Activated CD4-positive, CD25-positive, alpha-beta regulatory T cell treated with anti-CD3 and anti-CD28 coated beads, Interleukin-2, amount 50 U/mL, for 16 hours (primary cell): ENCODE measurements around the gene CXCL16.

ENCODE experiments used
- DNase-seq: peaks from one replicate; pipeline ENCODE4 v3.0.0-alpha.2; 2020; ENCODE audit warnings: low read depth, low spot score

The CXCL16 gene

GRCh38 chr17:4750606-4751005 is 10.9 kb upstream of the CXCL16 start:
- no peak for DNase-seq

DNA sequence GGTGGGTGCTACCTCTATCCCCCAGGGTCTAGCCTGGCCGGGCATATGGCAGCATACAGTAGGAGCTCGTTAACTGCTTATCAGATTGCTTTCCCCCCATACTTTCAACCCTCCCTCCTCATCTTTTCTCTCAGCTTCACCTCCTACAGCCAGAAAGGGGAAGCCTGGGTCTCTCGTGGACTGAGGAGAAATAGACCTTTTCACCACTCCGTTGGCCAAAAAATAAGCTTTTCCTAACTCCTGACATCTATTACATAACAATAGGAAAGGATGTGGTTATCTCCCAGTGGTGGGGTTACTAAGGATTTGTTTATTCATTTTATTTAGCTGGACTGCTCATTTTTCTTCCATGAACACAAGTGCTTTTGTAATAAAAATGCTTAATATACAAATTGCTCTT is 9.0 kb upstream of the CXCL16 start:
- no peak for DNase-seq

DNA sequence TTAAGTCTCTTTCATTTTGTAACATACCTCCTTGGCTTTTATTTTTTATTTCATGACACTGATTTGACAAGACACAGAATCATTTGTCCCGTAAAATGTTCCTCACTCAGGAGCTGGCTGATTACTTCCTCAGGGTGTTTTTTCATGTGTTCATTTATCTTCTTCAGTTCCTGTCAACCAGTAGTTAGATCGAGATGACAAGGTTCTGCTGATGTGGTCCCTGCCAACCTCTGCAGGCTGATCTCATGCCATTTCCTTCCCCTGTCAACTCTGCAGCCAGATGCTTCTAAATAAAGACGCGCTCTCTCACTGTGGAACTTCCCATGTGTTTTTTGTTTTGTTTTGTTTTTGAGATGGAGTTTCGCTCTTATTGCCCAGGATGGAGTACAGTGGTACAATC is 8.1 kb upstream of the CXCL16 start:
- no peak for DNase-seq

GRCh38 chr17:4744999-4745969 is 5.6 kb upstream of the CXCL16 start:
- DNase-seq: no peak

DNA sequence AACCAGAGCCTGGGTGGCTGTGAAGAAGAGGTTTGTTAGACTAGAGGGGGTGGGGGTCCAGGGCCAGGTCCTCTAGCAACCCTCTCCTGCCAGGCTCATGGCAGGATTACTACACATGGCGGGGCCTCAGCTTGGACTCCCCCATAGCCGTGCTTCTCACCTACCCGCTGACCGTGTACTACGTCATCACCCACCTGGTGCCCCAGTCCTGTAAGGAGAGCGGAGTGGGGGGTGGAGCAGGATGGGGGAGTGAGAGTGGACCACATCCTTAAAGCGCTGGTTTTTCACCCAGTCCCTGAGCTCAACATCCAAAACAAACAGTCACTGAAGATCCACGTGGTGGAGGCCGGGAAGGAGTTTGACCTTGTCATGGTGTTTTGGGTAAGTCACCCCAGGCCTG is 4.2 kb upstream of the CXCL16 start:
- DNase-seq: no peak

DNA sequence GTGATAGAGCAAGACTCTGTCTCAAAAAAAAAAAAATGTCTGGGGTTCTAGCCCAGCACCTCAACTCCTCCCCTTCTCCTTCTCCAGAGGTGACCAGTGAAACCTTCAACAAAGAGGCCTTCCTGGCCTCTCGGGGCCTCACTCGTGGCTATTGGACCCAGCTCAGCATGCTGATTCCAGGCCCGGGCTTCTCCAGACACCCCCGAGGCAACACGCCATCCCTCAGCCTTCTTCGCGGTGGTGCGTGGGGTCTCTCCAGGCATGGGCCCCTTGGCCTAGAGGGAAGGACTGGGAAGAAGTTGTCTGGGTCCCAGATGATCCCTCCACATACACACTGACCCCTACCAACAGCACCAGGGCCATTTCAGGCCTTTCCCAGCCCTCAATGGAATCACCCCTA is 3.5 kb upstream of the CXCL16 start:
- DNase-seq: no peak

DNA sequence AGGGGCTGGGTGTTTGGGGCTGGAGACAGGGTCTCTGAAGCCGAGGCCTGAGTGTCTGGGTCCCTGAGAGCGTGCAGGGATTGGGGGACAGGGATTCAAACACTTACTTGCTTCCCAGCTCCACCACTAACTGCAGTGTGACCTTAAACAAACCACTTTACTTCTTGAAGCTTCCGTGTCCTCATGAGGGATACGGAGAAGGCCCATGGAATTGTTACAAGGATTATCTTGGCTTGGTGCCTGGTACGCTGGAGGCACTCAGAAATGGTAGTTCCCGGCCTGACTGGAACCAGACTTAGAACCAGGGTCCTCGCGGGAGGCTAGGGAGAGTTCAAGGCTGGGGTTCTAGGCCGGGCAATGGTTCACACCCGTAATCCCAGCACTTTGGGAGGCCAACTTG is 2.9 kb upstream of the CXCL16 start:
- DNase-seq: no peak

DNA sequence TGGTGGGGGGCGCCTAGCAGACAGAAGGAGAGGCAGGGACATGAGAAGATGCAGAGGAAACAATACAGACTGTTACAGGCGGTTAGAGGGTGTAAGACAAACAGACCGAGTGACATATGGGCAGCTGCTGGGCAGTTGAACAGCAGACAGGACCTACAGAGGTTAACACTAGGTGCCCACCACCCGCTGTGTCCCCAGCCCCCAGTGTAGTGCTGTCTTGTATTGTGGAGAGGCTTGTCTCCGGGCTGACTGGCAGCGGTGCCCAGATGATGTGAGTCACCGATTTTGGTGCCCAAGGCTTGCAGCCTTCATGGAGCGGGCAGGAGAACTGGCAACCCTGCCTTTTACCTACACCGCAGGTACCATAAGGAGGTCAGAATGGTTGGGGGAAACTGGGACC is 2.4 kb upstream of the CXCL16 start:
- DNase-seq: no peak

DNA sequence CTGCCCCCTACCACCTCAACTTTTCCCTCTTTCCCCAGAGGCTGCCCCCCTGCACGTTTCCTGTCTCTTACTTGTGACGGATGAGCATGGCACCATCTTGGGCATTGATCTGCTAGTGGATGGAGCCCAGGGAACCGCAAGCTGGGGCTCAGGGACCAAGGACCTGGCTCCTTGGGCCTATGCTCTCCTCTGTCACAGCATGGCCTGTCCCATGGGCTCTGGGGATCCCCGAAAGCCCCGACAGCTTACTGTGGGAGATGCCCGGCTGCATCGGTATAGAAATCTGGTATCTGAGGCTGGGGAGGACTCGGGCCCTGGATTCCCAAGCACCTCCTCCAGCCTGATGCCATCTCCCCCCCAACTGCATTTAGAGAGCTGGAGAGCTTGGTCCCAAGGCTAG is 1.8 kb upstream of the CXCL16 start:
- no peak for DNase-seq

DNA sequence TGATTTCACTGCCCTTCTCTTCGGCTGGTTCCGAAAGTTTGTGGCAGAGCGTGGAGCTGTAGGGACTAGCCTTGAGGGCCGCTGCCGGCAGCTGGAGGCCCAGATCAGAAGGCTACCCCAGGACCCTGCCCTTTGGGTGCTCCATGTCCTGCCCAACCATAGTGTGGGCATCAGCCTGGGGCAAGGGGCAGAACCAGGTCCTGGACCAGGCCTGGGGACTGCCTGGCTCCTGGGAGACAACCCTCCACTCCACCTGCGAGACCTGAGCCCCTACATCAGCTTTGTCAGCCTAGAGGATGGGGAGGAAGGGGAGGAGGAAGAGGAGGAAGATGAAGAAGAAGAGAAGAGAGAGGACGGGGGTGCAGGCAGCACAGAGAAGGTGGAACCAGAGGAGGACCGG is 856 bp upstream of the CXCL16 start:
- no peak for DNase-seq

GRCh38 chr17:4740025-4740351 is 260 bp upstream of the CXCL16 start:
- DNase-seq: no peak

DNA sequence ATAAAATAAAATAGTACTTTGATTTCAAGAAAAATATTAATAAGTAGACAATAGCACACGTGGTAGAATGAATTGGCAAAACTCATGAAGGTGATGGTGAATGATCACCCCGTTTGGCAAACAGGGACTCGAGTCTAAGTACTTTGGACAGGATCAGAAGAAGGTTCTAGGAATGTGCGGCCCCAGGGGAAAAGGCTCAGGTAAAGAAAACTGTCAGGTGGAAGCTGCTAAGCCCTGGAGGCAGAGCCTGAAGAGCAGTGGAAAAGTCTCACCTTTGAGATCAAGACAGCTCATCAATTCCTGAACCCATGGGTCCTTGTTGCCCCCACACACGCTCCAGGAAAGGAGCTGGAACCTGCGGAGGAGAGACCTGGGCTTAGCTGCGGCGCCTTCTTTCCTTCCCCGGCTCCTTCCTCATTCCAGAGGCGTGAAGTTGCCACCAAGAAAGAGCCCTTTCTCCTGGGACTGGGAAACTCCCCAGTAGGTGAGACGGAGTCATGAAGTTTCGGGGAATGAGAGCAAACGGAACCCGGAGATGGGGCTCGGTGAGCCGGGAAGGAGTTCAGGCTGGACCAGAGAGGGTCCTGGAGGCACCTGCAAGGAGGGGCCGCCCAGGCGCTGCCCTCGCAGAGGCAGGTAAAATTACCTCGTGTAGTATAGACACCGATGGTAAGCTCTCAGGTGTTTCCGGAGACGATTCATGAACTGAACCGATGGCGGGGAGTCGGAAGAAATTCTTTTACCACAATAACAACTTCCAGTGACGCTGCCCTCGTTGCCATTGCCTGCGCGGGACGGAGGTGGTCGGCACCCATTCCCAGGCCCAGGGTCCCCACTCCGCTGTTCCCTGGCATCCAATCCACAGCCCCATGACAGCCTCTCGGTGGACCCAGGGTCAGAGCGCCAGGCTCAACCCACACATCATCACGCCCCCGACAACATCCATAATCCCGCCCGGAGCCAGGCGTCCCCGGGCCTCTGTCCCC is 1.3 kb downstream of the CXCL16 start:
- no peak for DNase-seq

GRCh38 chr17:4735876-4736651 is 3.7 kb downstream of the CXCL16 start:
- DNase-seq: no peak

DNA sequence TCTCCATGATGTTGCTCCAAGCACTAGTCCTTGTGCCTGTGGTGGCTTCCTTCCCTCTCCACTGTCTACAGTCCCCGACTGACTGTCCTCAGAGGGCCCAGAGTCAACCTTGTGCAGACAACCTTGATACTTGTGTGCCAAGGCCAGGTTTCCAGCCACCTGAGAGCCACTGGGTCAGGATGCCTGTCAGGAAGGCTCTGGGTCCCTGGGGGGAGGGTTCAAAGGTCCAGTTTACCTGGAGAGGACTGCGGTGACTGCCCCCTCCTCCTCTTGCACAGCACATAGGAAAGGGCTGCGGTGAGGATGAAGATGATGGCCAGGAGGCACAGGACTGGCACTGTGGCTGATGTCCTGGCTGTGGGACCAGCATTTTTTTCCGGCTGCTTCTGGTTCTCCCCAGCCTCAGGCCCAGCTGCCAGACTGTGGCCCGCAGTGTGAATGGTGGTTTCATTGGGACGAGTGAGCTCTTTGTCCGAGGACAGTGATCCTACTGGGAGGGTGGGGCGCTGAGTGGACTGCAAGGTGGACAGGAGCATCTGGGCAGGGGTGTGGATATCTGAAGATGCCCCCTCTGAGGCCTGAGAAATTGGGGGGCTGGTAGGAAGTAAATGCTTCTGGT is 4.8 kb downstream of the CXCL16 start:
- no peak for DNase-seq

GRCh38 chr17:4733073-4733531 is 6.6 kb downstream of the CXCL16 start:
- no peak for DNase-seq

DNA sequence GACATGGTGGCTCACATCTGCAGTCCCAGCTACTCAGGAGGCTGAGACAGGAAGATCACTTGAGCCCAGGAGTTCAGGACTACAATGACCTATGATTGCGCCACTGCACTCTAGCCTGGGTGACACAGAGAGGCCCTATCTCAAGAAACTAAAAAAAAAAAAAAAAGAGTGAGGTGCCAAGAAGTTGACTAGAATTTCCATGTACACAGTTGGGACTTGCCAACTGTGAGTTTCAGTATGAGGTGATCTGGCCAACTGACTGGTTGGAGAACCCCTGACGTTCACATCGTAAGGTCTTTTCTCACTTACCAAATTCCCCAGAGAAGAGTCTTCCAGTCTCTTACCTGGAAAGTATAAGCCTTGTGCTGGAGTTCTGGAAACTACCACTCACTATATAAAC is 11.6 kb downstream of the CXCL16 start:
- DNase-seq: no peak

DNA sequence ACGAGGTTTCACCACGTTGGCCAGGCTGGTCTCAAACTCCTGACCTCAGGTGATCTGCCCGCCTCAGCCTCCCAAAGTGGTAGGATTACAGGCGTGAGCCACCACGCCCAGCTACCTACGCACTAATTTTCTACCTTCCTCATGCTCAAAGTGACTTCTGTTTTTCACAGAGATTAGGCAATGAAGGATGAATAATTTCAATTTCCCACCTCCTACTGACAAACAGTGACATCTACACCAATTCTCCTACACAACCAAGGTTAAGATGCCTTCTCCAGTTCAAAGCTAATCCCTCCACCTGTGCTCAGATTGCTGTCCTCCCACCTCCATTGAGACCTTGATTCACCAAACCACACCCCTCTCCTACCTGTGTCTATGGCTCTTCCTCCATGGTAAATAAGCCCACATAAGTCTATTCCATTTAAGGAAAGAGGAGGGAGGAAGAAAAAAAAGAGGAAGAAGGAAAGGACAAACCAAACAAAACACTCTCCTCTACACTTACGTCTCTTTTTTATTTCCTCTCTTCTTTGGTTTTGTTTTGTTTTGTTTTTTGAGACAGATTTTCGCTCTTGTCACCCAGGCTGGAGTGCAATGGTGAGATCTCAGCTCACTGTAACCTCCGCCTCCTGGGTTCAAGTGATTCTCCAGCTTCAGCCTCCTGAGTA is 13.9 kb downstream of the CXCL16 start:
- no peak for DNase-seq

- DNase-seq: no peak
Measured at GRCh38 chr17:4724650-4725049, 15.1 kb downstream of the CXCL16 start.

DNA sequence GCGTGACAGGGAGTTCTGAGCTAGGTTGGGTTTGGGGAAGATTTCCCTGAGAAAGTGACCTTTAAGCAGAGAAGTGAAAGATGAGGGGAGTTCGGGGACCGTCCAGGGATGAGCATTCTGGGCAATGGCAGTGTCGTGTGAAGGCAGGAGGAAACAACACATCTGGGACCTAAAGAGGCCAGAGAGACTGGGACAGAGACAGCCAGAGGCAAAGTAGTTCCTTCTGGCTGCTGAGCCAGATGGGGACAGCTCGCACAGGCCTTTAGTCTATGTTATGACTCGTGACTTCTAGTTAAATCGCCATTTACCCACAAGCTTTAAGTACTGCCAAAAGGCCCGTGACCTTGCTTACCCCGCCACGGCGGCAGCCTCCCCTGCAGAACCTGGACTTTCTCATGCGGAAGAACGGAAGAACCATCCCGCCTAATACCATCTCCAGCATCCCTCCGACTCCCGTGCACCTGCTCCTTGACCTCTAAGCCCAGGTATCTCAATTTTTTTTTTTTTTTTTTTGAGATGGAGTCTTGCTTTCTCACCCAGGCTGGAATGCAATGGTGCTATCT is 17.0 kb downstream of the CXCL16 start:
- DNase-seq: no peak
